Stromal cell of bone marrow (primary cell): ENCODE data around the gene DOCK4.

Source experiments
- DNase-seq: peaks from one replicate; pipeline ENCODE4 v3.0.0-alpha.2; 2012; ENCODE audit warnings: low read depth

The DOCK4 gene

DNA sequence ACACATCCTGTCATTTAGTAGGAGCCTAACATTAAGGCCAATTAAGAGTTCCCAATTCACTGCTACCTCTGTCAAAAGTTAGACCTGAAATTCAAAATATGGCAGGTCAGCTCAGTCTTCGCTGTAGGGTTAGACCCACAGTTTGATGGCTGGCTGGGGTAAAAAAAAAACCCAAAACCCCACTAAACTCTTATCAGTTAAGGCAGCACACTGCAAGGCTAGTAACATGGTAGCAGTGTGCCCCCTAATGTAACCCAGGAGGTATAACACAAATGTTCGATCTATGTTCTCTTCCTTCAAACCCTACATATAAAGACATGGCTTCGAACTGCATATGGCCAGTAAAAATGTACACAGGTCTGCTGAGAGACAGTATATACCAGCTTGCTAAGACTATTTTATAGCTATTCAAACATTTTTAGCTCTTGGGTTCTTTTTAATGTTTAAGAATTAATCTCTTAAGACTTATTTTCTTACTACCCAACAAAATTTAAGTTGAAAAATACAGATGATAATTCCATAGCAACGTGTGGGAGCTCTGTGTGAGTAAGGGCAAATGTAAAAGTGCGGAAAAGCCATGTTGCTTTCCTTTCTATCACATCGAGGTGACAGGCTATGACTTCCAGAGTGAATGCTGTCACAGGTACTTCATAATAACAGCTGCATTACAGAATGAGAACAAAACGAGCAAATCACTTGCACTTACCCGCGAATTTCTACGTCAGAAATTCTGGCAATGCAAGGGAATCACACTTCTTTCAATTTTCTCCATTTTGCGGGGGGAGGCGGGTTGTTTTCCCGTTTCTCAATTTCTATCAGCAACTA, 475.5 kb downstream of the DOCK4 start:
- no peak for DNase-seq

- no peak for DNase-seq
Observed at GRCh38 chr7:111730057-111730456, 476.1 kb downstream of the DOCK4 start.

- no peak for DNase-seq
Observed at GRCh38 chr7:111729483-111729882, 476.7 kb downstream of the DOCK4 start.

DNA sequence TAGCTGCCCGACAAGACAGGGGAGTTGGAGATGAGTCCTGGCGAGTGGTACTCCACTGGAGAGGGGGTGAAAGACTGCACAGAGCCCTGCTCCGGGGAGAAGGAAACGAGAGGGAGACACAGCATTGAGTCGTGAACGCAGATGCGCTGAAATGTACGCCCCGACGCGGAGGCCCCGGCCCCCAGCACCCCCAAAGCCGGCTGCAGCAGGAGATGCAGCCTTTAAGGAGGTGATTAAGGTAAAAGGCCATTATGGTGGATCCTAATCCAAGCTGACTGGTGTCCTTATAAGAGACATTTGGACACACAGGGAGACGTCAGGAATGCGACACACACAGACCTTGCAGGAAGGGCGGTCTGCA, 477.6 kb downstream of the DOCK4 start:
- no peak for DNase-seq

GRCh38 chr7:111727905-111728634, 478.1 kb downstream of the DOCK4 start:
- no peak for DNase-seq

DNA sequence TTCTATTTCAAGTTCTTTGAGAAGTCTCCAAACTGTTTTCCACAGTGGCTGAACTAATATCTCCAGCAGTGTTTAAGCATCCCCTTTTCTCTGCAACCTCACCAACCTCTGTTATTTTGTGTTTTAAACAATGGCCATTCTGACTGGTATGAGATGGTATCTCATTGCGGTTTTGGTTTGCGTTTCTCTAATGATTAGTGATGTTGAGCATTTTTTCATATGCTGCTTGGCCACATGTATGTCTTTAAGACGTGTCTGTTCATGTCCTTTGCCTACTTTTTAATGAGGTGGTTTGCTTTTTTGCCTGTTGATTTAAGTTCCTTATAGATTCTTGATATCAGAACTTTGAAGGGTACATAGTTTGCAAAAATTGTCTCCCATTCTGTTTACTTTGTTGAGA, 487.3 kb downstream of the DOCK4 start:
- DNase-seq = no peak

- no peak for DNase-seq
Observed at GRCh38 chr7:111711426-111712065, 494.7 kb downstream of the DOCK4 start.

GRCh38 chr7:111710839-111711380, 495.3 kb downstream of the DOCK4 start:
- DNase-seq = no peak

DNA sequence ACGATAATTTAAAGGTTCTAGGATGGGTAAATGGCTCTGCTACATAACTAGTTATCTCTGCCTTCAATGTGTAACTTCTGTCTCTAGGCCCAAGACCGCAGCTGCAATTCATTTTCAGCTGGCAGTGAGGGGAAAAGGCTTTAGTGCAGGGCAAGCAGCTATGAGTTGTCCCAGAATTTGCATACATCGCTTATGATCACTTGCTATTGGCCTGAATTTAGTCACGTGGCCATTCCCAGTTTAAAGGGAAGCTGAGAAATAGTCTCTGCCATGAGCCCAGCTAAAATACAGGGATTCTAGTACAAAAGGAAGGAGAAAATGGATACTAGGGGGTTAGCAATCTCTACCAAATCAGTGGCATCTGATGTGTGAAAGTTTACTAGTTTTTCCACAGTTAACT, 498.1 kb downstream of the DOCK4 start:
- no peak for DNase-seq

DNA sequence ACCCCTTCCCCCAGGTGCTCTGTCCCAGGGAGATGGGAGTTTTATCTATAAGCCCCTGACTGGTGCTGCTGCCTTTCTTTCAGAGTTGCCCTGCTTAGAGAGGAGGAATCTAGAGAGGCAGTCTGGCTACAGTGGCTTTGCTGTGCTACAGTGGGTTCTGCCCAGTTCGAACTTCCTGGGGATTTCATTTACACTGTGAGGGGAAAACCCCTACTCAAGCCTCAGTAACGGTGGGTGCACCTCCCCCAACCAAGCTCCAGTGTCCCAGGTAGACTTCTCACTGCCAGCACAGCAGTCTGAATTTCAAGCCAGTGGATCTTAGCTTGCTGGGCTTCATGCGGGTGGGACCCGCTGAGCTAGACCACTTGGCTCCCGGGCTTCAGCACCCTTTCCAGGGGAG, 500.4 kb downstream of the DOCK4 start:
- DNase-seq = no peak

DNA sequence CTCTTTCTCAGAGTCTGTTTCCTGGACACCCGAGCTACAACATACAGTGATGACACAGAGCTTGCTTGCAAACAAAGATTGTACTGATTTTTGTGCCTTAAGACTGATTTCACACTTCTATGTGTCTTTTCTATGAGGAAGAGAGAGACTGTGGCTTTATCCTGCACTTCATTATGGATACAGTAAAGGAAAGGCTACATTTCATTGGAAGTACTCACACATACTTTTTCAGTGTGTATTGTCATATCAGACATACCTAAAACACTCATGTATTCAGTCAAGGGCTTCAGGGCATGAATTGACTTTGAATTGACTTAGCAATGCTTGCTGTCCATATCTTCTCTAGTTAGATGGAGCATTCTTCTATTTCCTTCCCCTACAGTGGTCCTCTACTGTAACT, 508.4 kb downstream of the DOCK4 start:
- no peak for DNase-seq

- DNase-seq = no peak
Observed at GRCh38 chr7:111694376-111694775, 511.8 kb downstream of the DOCK4 start.

GRCh38 chr7:111690364-111691111, 515.7 kb downstream of the DOCK4 start:
- no peak for DNase-seq

DNA sequence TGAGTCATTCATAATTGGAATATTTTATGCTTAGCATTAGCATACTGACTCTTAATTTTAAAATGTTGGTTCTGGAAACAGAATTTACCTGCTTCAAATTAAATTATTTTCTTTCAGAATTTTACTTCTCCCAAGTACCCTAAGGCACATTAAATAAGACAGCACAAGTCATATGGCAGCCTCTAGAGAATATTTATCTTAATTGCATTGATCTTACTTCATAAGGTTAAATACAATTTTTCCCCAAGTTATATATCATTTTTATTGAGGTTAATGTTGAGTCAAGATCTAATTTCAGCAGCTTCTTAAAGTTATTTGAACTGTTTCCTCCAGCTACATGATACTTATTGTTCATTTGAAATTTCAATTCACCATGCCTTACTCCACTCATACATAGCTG, 520.9 kb downstream of the DOCK4 start:
- DNase-seq = no peak

DNA sequence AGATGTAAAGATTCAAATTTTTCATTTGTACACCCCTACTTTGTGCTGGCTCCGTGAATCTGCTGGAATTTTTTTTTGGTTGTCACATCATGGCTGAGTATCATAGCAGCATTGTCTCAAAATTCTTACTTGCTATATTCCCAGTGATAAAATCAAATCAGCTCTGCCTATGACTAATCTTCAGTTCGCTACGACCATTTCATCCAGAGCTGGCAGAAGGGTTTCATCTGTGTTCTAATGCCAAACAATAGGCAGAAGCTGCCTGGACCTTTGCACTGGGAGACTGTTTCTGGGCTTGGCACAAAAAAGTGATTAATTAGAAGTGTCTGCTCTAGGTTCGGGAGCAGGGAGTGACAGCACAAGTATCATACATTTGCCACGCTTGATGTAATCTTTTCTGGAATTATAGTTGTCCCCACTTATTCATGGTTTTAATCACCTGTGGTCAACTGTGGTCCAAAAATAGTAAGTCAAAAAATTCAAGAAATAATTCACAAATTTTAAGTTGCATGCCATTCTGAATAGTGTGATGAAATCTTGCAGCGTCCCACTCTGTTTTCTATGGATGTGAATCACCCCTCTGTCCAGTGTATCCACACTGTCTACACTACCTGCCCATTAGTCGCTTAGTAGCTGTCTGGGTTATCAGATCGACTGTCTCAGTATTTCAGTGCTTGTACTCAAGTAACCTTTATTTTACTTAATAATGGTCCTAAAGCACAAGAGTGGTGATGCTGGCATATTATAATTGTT, 523.4 kb downstream of the DOCK4 start:
- DNase-seq = no peak

- no peak for DNase-seq
Observed at GRCh38 chr7:111681242-111681641, 525.0 kb downstream of the DOCK4 start.

- DNase-seq = no peak
Observed at GRCh38 chr7:111678986-111679385, 527.2 kb downstream of the DOCK4 start.

DNA sequence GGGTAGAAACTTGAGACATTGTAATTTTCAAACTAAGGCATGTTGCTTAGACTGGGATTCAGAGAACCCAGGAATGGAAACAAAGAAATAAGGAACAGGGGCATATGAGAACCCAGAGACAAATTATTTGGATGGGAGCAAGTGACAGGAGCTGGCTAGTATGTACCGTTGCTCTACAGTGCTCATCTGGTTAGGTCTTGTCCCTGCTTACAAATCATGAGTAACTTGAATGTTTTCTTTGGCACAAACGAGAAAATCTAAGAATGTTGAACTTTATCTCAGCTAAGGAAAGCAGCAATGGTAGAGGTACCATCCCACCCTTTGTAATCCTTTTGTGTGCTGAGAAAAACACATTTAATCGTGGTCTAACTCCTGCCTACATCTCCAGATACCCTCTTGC, 527.9 kb downstream of the DOCK4 start:
- DNase-seq = peak; percentile 4

GRCh38 chr7:111677848-111678247, 528.4 kb downstream of the DOCK4 start:
- DNase-seq = no peak

DNA sequence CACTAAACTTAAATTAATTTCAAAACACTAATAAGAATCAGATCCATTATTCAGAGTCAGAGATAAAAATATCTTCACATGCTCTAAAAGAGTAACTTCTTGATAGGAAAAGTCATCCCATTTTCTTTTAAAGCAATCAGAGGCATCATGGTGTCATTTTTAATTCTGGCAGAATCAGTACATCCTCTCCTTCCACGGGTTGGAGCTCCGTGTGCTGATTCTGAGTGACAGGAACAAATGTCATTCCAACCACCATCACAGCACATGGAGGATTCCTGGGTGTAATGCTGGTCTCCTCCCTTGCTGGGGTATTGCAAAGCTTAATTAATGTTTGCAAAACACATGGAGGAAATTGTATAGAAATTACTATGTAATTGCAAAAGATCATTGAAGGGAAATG, 529.4 kb downstream of the DOCK4 start:
- DNase-seq = no peak
